ENCODE results near the gene HHLA2. TPM values are rescaled to one million over a fixed set of nuclear protein-coding genes. Genes with fewer than 3 reads are reported as not detected.
A peak's percentile ranks its signal among the peaks of the same experiment; 100 is the strongest.

Gene HHLA2
- total RNA-seq, 2 donors from 2014 or later, result 0.81 TPM; not detected in 1

DNA sequence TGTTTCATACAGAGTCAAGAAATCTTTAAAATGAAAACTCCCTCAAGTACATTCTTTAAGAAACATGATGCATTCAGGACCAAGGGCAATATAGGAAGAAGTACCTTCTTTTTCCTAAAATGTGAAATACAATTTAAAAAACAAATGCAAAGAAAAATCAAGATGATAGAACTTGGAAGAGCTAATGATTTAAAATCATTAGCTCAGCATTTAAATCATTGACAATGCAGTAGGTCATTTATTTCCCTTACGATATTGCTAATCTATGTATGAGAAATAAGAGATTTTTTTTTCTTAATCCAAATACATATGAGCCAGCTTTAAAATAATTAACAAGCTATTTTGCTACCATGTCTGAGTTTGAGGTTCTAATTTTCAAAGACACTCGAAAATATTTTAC lies 105.5 kb downstream of the HHLA2 start:
- H3K9me3 Mint-ChIP-seq, result no peaks in the 10 kb centered on the region

DNA sequence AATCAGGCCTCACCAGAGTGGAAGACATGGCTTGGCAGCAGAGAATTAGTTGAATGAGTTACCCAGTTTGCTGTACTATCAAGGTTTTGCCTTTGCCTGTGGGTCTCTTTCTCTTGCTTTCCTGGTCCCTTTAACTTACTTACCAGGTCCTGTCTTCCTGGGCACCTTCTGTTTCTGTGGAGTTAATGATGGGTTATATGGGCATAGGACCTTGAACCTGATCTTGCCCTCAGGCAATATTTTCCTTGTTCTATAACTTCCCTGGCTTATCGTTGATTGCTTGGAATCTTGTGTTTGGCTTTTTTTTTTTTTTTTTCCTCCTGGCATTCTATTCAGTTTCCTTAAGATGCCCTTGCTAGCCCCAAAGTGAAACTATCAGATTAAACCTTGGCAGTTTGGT lies 106.8 kb downstream of the HHLA2 start:
- H3K27me3 Mint-ChIP-seq, result no peaks in the 10 kb centered on the region
- DNase-seq (ENCODE audit: low spot score) (no peak), ATAC-seq (no peak)
- H3K27ac Mint-ChIP-seq, result no peak overlapping the region
- no peaks in the 10 kb centered on the region for H3K36me3 Mint-ChIP-seq
- peaks cover 0 to 11% of the 10 kb centered on the region in 2 donors for H3K4me1 Mint-ChIP-seq (ENCODE audit: low read depth in 2 of 2)
- H3K4me3 Mint-ChIP-seq, result no peak overlapping the region
- no peaks in the 10 kb centered on the region for H3K9me3 Mint-ChIP-seq

More for the DNA sequence above, 105.5 kb downstream of the HHLA2 start:
- no peaks in the 10 kb centered on the region for H3K36me3 Mint-ChIP-seq
- no peak for DNase-seq (ENCODE audit: low spot score)
- H3K27ac Mint-ChIP-seq, result no peak overlapping the region
- no peak for ATAC-seq
- H3K4me1 Mint-ChIP-seq (ENCODE audit: low read depth in 2 of 2), result peaks cover 3 to 6% of the 10 kb centered on the region in 2 donors
- H3K27me3 Mint-ChIP-seq, result peaks cover 0 to 7% of the 10 kb centered on the region in 2 donors
- no peak overlapping the region for H3K4me3 Mint-ChIP-seq

DNA sequence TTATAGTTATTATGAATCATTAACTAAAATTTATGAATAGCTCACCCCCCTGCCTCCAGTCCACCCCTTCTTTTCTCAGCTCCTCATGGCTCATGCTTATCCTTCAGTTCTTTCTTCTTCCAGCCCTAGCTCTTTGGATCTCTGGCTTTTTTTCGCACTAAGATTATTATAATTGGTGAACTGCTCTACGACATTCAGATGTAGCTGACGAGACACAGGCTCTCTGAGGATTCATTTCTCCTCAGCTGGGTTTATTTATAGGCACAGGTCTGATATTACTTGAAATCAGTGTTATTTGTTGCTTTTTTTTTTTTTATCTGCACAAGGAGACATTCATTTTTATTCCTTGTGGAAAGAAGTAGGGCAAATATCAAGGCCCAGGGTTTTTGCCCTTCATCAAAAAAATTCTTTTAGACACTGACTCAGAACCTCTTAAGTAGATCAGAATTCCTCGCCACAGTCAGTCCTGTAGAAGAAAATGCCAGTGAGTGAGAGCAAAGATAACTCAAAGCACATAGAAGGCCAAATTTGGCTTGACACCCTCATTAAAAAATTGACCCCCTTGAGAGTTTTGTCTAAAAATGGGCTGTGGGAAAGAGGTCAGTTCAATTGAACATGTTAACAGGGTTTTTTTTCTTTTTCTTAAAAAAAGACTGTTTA lies 107.5 kb downstream of the HHLA2 start:
- no peak for ATAC-seq
- Mint-ChIP-seq H3K27me3 (no peaks in the 10 kb centered on the region), H3K36me3 (no peaks in the 10 kb centered on the region), H3K4me1 (ENCODE audit: low read depth in 2 of 2) (peaks cover 0 to 11% of the 10 kb centered on the region in 2 donors), H3K9me3 (no peaks in the 10 kb centered on the region), H3K27ac (no peak overlapping the region), H3K4me3 (no peak overlapping the region)
- no peak for DNase-seq (ENCODE audit: low spot score)

DNA sequence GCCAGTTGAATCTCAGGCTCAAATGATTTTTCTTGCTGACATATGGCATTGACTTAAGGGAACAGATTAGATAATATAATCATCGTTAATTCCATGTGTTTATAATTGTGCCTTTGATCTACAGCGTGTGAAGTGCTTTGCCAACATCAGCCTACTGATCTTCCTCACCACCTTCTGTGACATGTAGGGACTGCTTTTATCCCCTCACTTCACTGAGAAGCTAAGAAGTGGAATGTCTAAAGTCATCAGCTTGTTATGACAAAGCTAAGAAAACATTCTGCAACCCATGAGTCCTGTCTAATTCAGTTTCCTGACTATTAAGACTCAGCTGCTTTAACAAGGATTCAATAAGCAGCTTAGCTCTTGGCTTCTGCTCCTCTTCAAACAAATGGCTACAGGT lies 108.0 kb downstream of the HHLA2 start:
- H3K27me3 Mint-ChIP-seq, result no peaks in the 10 kb centered on the region
- peaks cover 0 to 11% of the 10 kb centered on the region in 2 donors for H3K4me1 Mint-ChIP-seq (ENCODE audit: low read depth in 2 of 2)
- no peaks in the 10 kb centered on the region for H3K9me3 Mint-ChIP-seq
- no peaks in the 10 kb centered on the region for H3K36me3 Mint-ChIP-seq
- H3K27ac Mint-ChIP-seq, result no peak overlapping the region
- no peak overlapping the region for H3K4me3 Mint-ChIP-seq
- no peak for ATAC-seq
- DNase-seq (ENCODE audit: low spot score), result no peak

DNA sequence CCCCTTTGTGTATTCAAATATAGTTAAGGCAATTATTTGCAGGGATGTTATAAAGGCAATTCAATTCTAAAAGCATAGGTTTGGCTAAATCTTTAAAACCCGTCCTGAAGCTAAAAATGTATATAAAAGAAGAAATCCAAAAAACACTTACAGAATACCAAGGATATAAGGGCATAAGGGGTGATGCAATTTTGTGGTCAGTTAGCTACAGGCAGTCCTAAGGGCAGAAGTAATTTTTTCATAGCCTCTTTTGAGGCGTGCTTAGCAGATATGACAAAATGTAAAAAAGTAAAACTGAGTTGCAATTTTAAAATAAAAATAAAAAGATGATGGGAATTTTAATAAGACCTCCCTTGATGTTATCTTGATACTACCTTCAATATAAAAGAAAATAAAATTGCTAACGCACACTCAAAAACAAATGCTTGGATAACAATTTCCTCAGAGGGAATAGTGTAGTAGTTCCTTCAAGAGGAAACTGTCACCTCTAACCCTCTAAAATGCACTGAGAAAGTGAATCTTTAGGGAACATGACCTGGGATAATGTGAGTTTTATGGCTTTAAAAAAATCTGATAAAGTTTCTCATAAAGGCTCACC lies 109.8 kb downstream of the HHLA2 start:
- H3K4me3 Mint-ChIP-seq, result no peak overlapping the region

DNA sequence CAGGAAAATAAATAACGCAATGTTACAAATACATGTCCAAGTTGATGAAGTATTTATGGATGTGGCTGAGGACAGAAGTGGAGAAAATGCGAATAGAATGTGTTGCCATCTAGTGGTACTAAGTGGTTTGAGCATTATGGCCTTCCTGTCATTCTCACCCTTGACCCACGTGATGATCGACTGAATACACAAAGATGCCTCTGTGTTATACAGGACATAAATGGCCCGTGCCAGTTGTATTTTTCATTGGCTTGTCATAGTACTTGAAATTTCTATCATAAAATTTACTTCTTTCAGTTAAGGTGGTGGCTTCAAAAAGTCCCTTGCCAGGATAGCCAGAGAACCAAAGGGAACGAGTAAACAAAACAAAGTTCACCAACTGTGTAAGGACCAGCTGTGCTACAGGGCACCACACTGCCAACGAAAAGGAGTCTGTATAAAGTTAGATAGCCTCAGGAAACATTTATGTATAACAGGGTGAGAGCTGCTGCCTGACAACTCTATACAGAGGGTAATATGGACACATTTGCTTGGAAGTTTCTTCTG lies 110.4 kb downstream of the HHLA2 start:
- no peak for DNase-seq (ENCODE audit: low spot score)
- Mint-ChIP-seq H3K36me3 (no peaks in the 10 kb centered on the region), H3K27ac (no peak overlapping the region), H3K9me3 (no peaks in the 10 kb centered on the region), H3K4me3 (no peak overlapping the region), H3K27me3 (peaks cover 0 to 5% of the 10 kb centered on the region in 2 donors), H3K4me1 (ENCODE audit: low read depth in 2 of 2) (peaks cover 0 to 11% of the 10 kb centered on the region in 2 donors)
- ATAC-seq, result peak; percentile 76 to 85

More for the DNA sequence above, 109.8 kb downstream of the HHLA2 start:
- no peak for DNase-seq (ENCODE audit: low spot score)
- Mint-ChIP-seq H3K27ac (no peak overlapping the region), H3K4me1 (ENCODE audit: low read depth in 2 of 2) (peaks cover 0 to 11% of the 10 kb centered on the region in 2 donors), H3K36me3 (no peaks in the 10 kb centered on the region), H3K27me3 (peaks cover 0 to under 1% of the 10 kb centered on the region in 2 donors), H3K9me3 (no peaks in the 10 kb centered on the region)
- no peak for ATAC-seq

DNA sequence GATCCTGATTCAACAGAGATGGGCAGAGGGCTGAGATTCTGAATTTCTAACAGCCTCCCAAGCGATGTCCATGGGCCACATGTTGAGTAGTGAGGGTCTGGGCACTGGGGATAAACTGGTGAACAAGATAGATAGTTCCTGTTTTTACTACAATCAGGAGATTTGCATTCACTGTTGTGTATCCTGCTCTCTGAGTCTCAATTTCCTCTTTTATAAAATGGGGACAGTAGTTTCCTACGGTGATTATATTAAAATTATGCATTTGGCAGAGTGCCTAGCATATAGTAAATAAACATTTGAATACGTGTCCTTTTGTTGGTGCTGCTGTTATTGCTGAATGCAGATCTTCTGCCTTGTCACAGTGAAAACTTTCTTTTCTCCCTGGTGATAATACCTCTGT lies 111.5 kb downstream of the HHLA2 start:
- Mint-ChIP-seq H3K36me3 (no peaks in the 10 kb centered on the region), H3K27ac (no peak overlapping the region), H3K4me1 (ENCODE audit: low read depth in 2 of 2) (peaks cover 0 to 11% of the 10 kb centered on the region in 2 donors), H3K9me3 (no peaks in the 10 kb centered on the region), H3K4me3 (no peak overlapping the region), H3K27me3 (peaks cover 0 to 7% of the 10 kb centered on the region in 2 donors)
- DNase-seq (ENCODE audit: low spot score), result no peak
- ATAC-seq, result no peak

DNA sequence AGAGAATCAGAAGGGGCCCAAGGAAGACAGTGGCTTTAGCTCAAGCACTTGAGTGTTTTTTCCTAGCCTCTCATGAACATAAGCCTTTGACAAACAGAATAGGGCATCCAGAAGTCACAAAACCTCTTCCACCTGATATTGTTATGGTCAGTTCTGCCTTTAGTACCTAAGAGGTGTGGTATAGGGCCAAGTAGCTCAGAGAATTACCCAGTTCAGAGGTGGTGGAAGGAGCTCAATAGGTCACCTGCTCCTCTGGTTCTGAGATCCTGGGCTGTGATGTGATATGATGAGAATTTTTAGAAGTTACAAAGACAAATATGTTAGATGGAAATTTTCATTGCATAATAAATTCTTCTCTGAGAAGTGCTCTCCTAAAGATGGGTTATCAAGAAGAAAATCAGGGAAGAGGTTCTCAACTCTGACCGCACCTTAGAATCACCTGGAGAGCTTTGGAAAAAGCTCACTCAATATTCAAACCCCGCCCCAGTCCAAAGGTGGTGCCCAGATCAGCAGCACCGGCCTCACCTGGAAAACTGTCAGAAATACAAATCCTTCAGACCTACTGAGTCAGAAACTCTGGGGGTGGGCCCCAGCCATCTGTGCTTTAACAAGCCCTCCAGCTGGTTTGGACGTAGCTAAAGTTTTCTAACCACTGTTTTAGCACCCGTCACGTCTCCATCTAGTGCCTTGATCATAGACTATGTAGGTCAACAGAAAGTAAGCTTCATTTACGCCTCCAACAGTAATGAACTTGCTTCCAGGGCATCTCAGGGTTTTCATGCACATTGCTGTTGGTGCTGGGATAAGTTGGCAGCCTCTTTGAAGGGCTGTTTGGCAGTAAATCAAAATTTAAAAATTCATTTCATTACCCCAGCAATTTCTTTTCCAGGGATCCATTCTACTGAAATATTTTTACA lies 112.8 kb downstream of the HHLA2 start:
- H3K4me1 Mint-ChIP-seq (ENCODE audit: low read depth in 2 of 2), result peaks cover 0 to 11% of the 10 kb centered on the region in 2 donors
- H3K27ac Mint-ChIP-seq, result no peak overlapping the region
- no peak for ATAC-seq
- H3K27me3 Mint-ChIP-seq, result peaks cover 0 to 7% of the 10 kb centered on the region in 2 donors
- H3K4me3 Mint-ChIP-seq, result no peak overlapping the region
- no peaks in the 10 kb centered on the region for H3K36me3 Mint-ChIP-seq
- no peak for DNase-seq (ENCODE audit: low spot score)
- H3K9me3 Mint-ChIP-seq, result no peaks in the 10 kb centered on the region

DNA sequence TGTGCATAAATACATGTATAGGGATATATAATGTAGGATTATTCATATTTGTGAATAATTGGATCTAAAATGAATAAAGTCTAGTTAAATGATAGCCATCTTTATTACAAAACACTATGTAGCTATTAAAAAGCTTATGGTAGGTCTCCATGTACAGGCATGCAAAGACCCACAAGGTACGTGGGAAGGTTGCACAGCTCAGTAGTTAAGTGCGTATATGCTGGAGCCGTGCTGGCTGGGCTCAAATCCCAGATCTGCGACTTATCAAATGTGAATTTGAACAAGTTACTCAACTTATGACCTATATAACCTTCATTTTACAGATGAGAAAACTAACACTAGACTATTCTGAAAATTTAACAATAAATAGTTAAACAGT lies 113.4 kb downstream of the HHLA2 start:
- no peak for DNase-seq (ENCODE audit: low spot score)
- Mint-ChIP-seq H3K27me3 (peaks cover 0 to 7% of the 10 kb centered on the region in 2 donors), H3K27ac (no peak overlapping the region), H3K4me1 (ENCODE audit: low read depth in 2 of 2) (peaks cover 0 to 11% of the 10 kb centered on the region in 2 donors), H3K36me3 (no peaks in the 10 kb centered on the region), H3K4me3 (no peak overlapping the region), H3K9me3 (no peaks in the 10 kb centered on the region)
- no peak for ATAC-seq

DNA sequence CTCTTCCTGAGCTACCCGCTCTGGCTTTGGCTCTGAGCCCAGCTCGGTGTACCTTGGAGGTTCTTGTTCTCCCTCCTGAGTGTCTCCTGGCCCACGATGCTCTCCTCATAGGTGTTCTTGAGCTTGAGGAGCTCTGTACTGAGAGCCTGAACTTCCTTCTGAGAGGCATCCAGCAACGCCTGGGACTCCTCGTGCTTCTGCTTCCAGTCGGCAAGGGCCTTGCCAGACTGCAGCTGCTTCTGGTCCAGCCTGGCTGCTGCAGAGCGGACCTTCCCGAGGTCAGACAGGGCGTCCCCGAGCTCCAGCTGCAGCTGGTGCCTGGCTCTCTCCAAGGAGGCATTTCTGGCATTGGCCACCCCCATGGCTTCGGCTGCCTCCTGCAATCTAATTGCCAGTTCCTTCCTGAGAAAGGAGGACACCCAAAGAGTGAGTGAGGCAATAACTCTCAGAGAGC lies 114.2 kb downstream of the HHLA2 start:
- no peak for DNase-seq (ENCODE audit: low spot score)
- ATAC-seq, result no peak
- H3K27ac Mint-ChIP-seq, result no peak overlapping the region
- H3K4me1 Mint-ChIP-seq (ENCODE audit: low read depth in 2 of 2), result peaks cover 0 to 11% of the 10 kb centered on the region in 2 donors
- no peaks in the 10 kb centered on the region for H3K36me3 Mint-ChIP-seq
- H3K4me3 Mint-ChIP-seq, result no peak overlapping the region
- H3K27me3 Mint-ChIP-seq, result peaks cover 0 to 7% of the 10 kb centered on the region in 2 donors
- H3K9me3 Mint-ChIP-seq, result no peaks in the 10 kb centered on the region

DNA sequence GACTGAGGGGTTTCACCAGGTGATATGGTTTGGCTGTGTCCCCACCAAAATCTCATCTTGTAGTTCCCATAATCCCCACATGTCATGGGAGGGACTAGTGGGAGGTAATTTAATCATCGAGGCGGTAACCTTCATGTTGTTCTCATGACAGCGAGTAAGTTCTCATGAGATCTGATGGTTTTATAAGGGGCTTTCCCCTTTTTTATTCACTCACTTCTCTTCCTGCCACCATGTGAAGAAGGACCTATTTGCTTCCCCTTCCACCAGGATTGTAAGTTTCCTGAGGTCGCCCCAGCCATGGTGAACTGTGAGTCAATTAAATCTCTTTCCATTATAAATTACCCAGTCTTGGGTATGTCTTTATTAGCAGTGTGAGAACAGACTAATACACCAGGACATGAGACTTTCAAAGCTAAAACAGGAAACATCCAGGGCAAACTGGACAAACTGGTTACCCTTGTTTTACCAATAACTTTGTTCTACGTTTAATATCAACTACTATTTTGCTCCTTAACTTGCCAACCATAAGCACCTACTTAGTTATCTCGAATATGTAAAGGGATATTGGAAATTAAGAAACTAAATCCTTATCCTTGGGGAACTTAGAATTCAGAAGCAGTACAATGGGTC lies 115.9 kb downstream of the HHLA2 start:
- DNase-seq (ENCODE audit: low spot score) (no peak), ATAC-seq (no peak)
- Mint-ChIP-seq H3K27me3 (peaks cover 8 to 11% of the 10 kb centered on the region in 2 donors), H3K36me3 (no peaks in the 10 kb centered on the region), H3K27ac (no peak overlapping the region), H3K4me1 (ENCODE audit: low read depth in 2 of 2) (peaks cover 0 to under 1% of the 10 kb centered on the region in 2 donors), H3K9me3 (no peaks in the 10 kb centered on the region), H3K4me3 (no peak overlapping the region)

DNA sequence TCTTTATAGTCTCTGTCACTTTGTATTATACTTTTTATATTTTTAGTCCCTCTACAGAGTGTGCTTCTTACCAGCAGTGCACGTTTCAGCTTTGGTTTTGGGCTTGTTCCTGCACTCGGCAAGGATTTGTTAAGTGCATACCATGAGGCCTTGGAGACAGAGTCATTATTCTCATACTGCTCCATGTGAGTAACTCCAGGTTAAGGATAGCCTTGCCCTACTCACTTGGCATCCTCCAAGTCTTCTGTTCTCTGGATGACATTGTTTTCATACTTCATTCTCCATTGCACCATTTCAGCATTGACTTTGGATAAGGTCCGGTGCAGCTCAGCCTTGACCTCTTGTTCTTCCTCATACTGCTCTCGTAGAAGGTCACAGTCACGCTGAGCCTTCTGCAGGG lies 117.7 kb downstream of the HHLA2 start:
- Mint-ChIP-seq H3K9me3 (no peaks in the 10 kb centered on the region), H3K4me1 (ENCODE audit: low read depth in 2 of 2) (no peaks in the 10 kb centered on the region), H3K27ac (no peak overlapping the region), H3K36me3 (no peaks in the 10 kb centered on the region), H3K4me3 (no peak overlapping the region), H3K27me3 (peaks cover 8 to 11% of the 10 kb centered on the region in 2 donors)
- no peak for DNase-seq (ENCODE audit: low spot score)
- no peak for ATAC-seq

DNA sequence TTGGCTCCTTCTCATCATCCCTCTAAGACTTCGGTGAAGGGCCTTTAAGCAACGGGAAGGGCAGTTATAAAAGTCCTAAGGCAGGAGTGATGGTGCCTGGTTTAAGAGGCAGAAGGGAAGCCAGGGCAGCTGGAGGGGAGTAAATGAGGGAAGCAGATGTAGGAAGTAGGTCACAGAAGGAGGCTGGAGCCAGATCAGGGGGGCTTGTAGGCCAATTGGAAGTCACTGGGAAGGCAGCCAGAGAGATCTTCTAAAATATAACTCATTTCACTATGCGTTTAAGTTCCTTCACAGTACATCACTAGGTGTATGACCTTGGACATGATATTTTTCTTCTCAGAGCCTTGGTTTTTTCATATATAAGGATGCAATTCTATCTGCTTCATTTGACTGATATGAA lies 119.3 kb downstream of the HHLA2 start:
- H3K9me3 Mint-ChIP-seq, result no peaks in the 10 kb centered on the region
- H3K36me3 Mint-ChIP-seq, result no peaks in the 10 kb centered on the region
- H3K4me3 Mint-ChIP-seq, result no peak overlapping the region
- H3K4me1 Mint-ChIP-seq (ENCODE audit: low read depth in 2 of 2), result no peaks in the 10 kb centered on the region
- ATAC-seq (no peak), DNase-seq (ENCODE audit: low spot score) (no peak)
- peaks cover 8 to 11% of the 10 kb centered on the region in 2 donors for H3K27me3 Mint-ChIP-seq
- H3K27ac Mint-ChIP-seq, result no peak overlapping the region
